Stimulated activated CD8-positive, alpha-beta memory T cell treated with anti-CD3 and anti-CD28 coated beads, Interleukin-15, amount 100 ng/mL, for 24 hours (primary cell): ENCODE data around the gene RAG2.
"Not testable (repeated sequence)": the region's sequence is repeated elsewhere in the genome, so short reads cannot be mapped to it uniquely, and the experiment has no call there.

Experiments
- DNase-seq: peaks from one replicate; pipeline ENCODE4 v3.0.0-alpha.2; 2020; ENCODE audit warnings: low read depth

Gene RAG2

GRCh38 chr11:36600180-36600579 is 2.1 kb upstream of the RAG2 start:
- DNase-seq = no peak

DNA sequence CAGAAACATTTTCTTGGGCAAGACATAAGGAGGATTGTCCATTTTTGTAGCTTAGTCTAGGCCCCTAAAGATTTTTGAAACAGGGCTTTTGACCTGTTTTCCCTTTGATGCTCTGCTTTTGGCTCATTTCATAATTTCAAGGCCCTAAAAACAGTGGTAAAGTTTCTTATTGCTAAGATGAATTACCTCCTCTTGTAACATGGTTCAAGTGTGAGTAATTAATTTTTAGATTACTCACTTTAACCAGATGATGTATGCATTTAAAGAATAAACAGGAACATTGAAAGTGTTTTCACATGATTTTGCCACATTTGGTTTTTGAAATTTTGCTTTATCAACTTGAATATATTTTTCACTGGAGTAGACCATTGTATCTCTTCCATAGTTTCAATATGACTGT is 1.2 kb downstream of the RAG2 start:
- DNase-seq = no peak

DNA sequence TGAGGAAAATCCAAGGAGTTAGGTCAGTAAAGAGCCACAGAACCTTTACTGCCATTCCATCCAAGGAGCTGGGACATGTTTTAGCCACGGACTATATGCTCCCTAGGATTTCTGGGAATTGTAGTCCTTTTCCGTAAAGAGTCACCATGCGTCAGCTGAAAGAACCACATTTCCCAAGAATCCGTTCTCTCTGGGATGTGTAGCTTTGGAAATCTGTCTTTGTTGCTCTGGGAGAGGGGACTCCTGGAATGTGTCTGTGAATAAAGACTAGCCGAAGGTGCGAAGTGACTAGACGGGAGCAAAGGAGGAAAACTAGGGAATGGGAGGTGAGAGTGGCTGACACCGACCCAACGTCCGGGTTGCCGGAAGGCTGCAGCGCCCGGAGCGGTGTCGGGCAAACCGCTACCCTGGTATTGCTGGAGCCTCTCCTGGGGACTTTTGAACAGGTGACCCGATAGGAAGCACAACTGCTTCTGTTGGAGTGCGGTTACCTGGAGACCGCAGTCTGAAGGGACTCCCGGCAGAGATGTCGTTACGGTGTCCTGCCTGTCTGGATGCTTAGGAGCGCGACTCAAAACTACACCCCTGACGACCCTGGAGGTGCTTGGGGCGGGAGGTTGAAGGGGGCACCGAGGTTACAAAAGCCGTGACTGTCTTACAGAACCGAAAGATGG is 3.6 kb downstream of the RAG2 start, which contains the start of gene IFTAP:
Gene IFTAP (plus strand): TSS at position 187 of the 674 bp plus-strand sequence. CDS start 15,602 bp downstream, outside the sequence.
- no peak for DNase-seq

DNA sequence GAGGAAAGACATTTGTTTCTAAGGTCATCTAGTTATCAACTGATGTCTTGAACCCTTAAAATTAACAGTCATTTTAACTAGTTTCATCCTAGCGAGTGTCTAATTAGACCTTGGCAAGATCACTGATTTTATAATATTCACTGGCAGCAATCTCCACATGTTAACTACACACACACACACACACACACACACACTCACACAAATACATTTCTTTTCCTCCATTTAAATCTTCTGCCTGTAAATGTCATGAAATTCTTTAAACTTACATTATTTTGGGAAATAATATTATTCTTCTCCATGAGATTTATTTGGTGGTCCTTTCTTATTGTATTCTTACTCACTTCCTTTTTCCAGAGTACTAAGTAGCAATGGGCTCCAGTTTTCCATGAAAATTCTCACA is 6.6 kb downstream of the RAG2 start:
- DNase-seq = no peak

DNA sequence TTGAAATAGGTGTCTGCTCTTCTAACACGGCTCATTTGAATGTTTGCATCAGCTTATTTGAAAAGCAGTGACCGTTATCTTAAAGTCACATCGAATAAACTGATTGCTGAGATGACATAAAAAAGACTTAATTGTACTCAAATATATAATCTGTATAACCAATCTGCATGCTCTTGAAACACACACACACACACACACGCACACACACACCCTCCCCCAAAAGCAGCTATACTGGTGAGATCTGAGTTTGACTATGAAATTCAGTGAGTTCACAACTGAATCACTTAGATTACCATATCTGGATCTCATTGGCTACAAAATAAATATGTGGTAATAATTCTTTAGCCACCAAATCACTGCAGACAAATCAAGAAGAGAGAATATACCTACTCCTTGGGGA is 7.5 kb downstream of the RAG2 start:
- DNase-seq = no peak

DNA sequence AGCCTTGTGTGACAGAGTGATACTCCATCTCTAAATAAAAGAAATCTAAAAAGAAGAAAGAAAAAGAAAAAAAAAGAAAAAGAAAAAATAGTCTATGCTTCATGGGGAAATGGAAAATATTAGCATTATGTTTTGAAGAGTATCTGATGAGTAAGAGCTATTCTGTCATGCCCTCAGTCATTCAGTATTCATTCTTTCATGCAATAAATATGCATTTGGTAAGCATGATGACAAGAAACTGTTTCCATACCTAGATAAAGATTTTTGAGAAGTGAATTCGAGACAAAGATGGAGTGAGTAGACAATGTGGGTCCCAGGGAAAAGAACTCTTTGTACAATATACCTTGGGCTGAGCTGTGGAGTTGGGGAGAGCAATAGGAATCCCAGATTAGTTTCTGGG is 9.9 kb downstream of the RAG2 start:
- DNase-seq = no peak

- no peak for DNase-seq
Measured at GRCh38 chr11:36586543-36586942, 11.5 kb downstream of the RAG2 start.

DNA sequence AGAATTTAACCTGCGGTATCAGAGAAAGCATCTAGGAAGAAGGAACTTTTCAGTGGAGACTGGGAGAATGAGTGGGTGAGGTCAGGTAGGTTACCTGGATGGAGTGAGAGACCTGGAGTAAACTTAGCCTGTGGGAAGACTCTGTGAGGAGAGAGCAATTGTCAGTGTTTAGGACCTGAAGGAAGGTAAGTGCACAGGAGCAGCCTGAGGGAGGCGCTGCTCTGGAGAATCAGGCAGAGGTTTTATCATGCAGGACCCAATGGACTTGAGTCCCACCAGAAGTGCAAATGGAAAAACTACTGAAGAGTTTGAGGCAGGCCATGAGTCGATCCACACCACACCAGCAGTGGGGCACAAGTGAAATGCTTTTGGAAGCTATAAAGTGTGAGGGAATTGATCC is 14.4 kb downstream of the RAG2 start:
- DNase-seq = no peak

GRCh38 chr11:36581536-36581935 is 16.5 kb downstream of the RAG2 start:
- no peak for DNase-seq

- no peak for DNase-seq
Measured at GRCh38 chr11:36578458-36578857, 19.6 kb downstream of the RAG2 start.

DNA sequence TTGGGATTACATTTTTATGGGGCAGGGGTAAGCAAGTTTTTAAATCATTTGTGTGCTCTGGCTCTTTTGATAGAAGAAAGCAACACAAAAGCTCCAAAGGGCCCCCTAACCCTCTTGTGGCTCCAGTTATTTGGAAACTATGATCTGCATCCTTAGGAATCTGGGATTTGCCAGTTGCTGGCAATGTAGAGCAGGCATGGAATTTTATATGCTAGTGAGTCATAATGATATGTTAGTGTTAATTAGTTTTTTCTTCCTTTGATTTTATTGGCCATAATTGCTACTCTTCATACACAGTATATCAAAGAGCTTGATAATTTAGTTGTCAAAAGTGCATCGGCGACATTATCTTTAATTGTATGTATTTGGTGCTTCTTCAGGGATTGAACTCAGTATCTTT is 20.2 kb downstream of the RAG2 start:
- no peak for DNase-seq

DNA sequence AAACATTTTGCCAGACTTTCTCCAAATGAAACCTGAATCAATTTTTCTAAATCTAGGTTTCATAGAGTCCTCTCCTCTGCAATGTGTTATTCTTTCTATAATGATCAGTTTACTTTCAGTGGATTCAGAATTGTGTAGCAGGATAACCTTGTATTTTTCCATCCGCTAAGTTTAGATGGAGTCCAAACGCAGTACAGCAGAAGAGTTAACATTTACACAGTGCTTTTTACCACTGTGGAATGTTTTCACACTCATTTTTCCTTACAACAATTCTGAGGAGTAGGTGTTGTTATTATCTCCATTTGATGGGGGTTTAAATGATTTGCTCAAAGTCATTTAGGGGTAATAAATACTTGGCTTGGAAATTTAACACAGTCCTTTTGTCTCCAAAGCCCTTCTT is 20.7 kb downstream of the RAG2 start:
- no peak for DNase-seq

DNA sequence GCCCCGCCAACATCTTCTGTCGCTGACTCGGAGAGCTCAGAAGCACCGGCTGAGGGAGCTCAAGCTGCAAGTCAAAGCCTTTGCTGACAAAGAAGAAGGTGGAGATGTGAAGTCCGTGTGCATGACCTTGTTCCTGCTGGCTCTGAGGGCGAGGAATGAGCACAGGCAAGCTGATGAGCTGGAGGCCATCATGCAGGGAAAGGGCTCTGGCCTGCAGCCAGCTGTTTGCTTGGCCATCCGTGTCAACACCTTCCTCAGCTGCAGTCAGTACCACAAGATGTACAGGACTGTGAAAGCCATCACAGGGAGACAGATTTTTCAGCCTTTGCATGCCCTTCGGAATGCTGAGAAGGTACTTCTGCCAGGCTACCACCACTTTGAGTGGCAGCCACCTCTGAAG is 23.6 kb downstream of the RAG2 start:
- no peak for DNase-seq

DNA sequence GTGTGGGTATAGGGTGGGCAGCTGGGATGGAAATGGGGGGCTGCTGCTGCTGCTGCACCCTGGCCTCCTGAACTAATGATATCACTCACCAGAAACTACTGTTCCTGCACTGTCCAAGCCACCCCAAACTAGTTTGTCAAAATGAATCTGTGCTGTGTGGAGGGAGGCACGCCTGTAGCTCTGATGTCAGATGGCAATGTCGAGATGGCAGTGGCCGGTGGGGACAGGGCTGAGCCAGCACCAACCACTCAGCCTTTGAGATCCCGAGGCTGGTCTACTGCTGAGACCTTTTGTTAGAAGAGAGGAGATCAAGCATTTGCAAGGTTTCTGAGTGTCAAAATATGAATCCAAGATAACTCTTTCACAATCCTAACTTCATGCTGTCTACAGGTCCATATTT is 28.9 kb downstream of the RAG2 start:
- no peak for DNase-seq

- no peak for DNase-seq
Measured at GRCh38 chr11:36567694-36568093, 30.3 kb downstream of the RAG2 start, which contains the start of gene RAG1. Gene RAG1 (plus strand): TSS chr11:36568007. CDS start chr11:36573305, 5,298 bp downstream.

DNA sequence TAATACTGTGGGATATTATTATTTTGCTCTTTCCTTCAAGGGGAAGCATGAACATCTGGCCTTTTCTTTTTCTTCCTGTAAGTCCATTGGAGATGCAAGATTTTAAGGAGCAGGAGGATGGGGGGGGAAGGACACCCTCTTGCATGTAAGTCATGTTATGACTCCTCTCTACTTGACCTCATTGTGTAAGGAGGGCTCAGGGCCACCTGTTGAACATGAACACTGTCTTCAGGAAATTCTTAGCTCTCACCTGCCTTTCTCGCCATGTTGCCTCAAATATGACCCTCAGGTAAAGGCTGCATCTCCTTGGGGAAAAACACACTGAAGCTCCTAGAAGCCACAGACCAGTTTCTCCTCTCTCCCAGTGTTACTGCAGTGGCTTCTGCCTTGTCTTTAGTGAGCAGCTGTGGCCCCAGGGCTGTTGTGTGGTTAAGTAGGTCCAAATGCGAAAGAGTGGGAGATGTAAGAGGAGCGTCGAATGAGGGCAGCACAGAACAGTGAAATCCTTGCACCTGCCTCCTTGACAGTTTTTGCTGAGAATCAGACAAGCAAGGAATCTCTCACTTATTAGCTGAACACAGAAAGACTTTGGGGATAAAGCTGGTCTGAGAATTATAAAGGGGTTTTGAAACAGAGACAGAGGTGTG is 31.5 kb downstream of the RAG2 start:
- no peak for DNase-seq

GRCh38 chr11:36565031-36565610 is 32.9 kb downstream of the RAG2 start:
- no peak for DNase-seq

- no peak for DNase-seq
Measured at GRCh38 chr11:36564376-36565030, 33.5 kb downstream of the RAG2 start.

DNA sequence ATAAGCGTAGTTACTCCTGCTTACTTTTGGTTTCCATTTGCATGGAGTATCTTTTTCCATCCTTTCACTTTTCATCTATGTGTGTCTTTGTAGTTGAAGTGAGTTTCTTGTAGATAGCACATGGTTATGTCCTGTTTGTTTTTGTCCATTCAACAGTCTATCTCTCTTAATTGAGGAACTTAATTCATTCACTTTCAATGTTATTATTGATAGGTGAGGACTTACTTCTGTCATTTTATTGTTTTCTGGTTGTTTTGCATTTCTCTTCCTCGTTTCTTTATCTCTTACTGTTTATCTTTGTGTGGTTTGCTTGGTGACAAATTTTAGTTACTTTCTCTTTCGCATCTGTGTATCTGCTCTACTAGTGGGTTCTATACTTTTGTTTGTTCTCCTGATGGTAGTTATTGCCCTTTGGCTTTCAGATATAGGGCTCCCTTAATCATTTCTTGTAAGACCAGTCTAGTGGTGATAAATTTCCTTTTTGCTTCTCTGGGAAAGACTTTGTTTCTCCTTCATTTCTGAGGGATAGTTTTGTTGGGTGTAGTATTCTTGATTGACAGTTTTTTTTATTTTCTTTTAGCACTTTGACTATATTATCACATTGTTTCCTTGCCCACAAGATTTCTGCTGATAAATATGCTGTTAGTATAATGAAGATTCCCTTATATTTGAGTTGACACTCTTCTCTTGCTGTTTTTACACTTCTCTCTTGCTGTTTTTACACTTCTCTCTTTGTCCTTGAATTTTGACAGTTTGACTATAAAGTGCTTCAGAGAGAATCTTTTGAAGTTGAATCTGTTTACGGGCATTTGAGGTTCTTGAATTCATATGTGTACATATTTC is 39.2 kb downstream of the RAG2 start:
- no peak for DNase-seq

- DNase-seq = no peak
Measured at GRCh38 chr11:36557991-36558390, 40.0 kb downstream of the RAG2 start.

GRCh38 chr11:36557390-36557789 is 40.6 kb downstream of the RAG2 start:
- DNase-seq = not testable (repeated sequence)
